Adrenal gland (tissue), 12 donors: ENCODE results near the gene NDRG2. TPM values are rescaled to one million over a fixed set of nuclear protein-coding genes. Genes with fewer than 3 reads are reported as not detected.

Source experiments
- DNase-seq, 7 donors: peaks; one replicate each; pipeline ENCODE4 v3.0.0-alpha.2; 2019 to 2020
- H3K27ac ChIP-seq, 5 donors: fragments of 200-600 bp; sonication (generic) in 4 of 5; 1 replicate in 3 of 5; 2 replicates in 2 of 5; pipeline versions ENCODE4 v1.5.1 to v1.8.0; 2016 to 2020; ENCODE audit warnings: mild to moderate bottlenecking in 1 of 5
- H3K27me3 ChIP-seq: fragments of 200-600 bp; 2 replicates; pipeline ENCODE4 v1.8.0; 2021
- H3K36me3 ChIP-seq, 2 donors: fragments of 200-600 bp; replicated peaks in 1 of 2; 1 replicate in 1 of 2; 2 replicates in 1 of 2; pipeline versions ENCODE4 v1.5.1 to v1.8.0; 2018 to 2022
- H3K4me1 ChIP-seq, 2 donors: fragments of 200-600 bp; replicated peaks in 1 of 2; 1 replicate in 1 of 2; 2 replicates in 1 of 2; pipeline versions ENCODE4 v1.5.1 to v1.8.0; 2018 to 2021
- H3K4me3 ChIP-seq, 4 donors: fragments of 200-600 bp; sonication (generic) in 3 of 4; one replicate each; pipeline ENCODE4 v1.5.1; 2016 to 2018
- H3K9me3 ChIP-seq, 3 donors: fragments of 200-600 bp; sonication (generic) in 1 of 3; replicated peaks in 1 of 3; 1 replicate in 2 of 3; 2 replicates in 1 of 3; pipeline versions ENCODE4 v1.5.1 to v1.8.0; 2016 to 2021
- CTCF ChIP-seq, 6 experiments: fragments of 450-650 bp in 4 of 6; fragments of 200-600 bp in 2 of 6; sonication (generic) in 1 of 6; IDR thresholded peaks; 1 replicate in 5 of 6; 2 replicates in 1 of 6; pipeline versions ENCODE4 v1.5.1 to v1.8.0; 2016 to 2021; ENCODE audit warnings: antibody characterized with exemption in 6 of 6, mild to moderate bottlenecking in 2 of 6, moderate library complexity in 1 of 6
- POLR2A ChIP-seq, 2 donors: fragments of 450-650 bp; IDR thresholded peaks; one replicate each; pipeline ENCODE4 v1.6.1; 2017; ENCODE audit warnings: antibody characterized with exemption in 2 of 2, mild to moderate bottlenecking in 2 of 2, moderate library complexity in 1 of 2
- WGBS, 4 donors: extraction: QIAGEN DNeasy Blood & Tissue Kit in 2 of 4; methylation state at CpG; one replicate each; pipeline versions ENCODE4 v1.1.5 to v1.1.7; 2013 to 2017; 5-methylcytosine and 5-hydroxymethylcytosine counted together
- intact Hi-C, 2 donors: fragments of 100-400 bp; cut with DNase I; formaldehyde crosslinking; loops; one replicate each; pipeline versions ENCODE4 v1.14.1 to v1.15.0; 2022 to 2023
- polyA plus RNA-seq, 3 donors: library from polyadenylated mRNA; stranded (reverse); fragments of 200-250 nt in 2 of 3; fragments of 350-450 nt in 1 of 3; fragmentation: Illumina TruSeq in 1 of 3; extraction: RNeasy Lipid Tissue Mini Kit (QIAGEN cat#74804) in 1 of 3; gene quantifications; one replicate each; pipeline ENCODE4 v1.2.3, GENCODE V29; 2013 to 2014
- total RNA-seq, 9 donors: library from RNA; depleted of rRNA in 4 of 9; stranded (reverse); fragments of >200 nt in 4 of 9; fragments of 120-200 nt in 1 of 9; fragmentation: NEBNext Ultra II Directional in 1 of 9; extraction: Animal tissue kit (Norgen Biotek cat#: 25700) in 1 of 9; gene quantifications; one replicate each; pipeline versions ENCODE4 v1.1.0 to v1.2.4, GENCODE V29; 2013 to 2023
- donor health status: healthy with polysubstance abuse.
- donor health status: Bipolar disorder and iron deficiency.
- donor health status: DM: yes; HTN: yes; CAD: no.
- donor health status: DM: no; HTN: no; CAD: no.
- donor health status: DM: no; HTN: no; CAD: no.
- donor health status: DM: yes; HTN: yes; CAD: no.

Gene NDRG2
- total and polyA plus RNA-seq, 12 donors = 116 to 1,323 (median 629) TPM

DNA sequence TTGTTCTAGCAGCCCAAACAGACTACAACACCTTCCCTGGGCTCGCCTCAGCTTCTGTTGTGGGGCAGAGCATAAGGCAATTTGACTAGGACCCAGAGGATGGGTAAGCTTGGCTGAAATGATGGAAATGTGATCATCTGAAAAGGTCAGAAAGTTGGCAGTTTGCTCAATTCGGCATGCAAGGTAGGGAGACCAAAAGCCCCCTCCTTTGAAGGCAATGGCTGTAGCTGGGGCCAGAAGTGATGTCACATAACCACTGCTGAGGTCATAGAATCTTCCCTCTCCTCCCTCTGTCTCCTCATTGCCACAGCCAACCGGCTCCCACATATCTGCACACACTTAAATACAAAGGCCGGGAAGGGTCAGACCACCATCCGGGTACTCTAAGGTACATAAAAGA lies 5.1 kb upstream of the NDRG2 start, which contains the start of gene TPPP2:
Gene TPPP2, plus strand, starts transcription at position 301 of the 400 bp plus-strand sequence. CDS start 365 bp downstream, outside the sequence.
- Histone ChIP-seq H3K36me3 (no peaks in the 10 kb centered on the region), H3K4me3 (no peak within 1 kb of the TSS), H3K27ac (no peak within 1 kb of the TSS), H3K27me3 (no peaks in the 10 kb centered on the region), H3K9me3 (no peaks in the 10 kb centered on the region), H3K4me1 (peaks cover 13 to 18% of the 10 kb centered on the region in 2 donors)
- TF ChIP-seq POLR2A (IDR thresholded peaks at IDR 0.05) (no peak), CTCF (IDR thresholded peaks at IDR 0.05) (no peak)
- 86 to 94% (median 94%) methylated on average over 5 of the region's 5 CpGs for WGBS, 4 donors
- intact Hi-C loops = no loop called here
- peak in 2 of 7 donors; percentile 7 to 13 for DNase-seq

- intact Hi-C loops = no loop called here
- Histone ChIP-seq H3K4me1 (peaks cover 33 to 38% of the 10 kb centered on the region in 2 donors), H3K27ac (peak overlapping the region; percentile 25 to 93 (median 68)), H3K4me3 (no peak overlapping the region), H3K9me3 (no peaks in the 10 kb centered on the region), H3K27me3 (no peaks in the 10 kb centered on the region), H3K36me3 (peaks cover 0 to under 1% of the 10 kb centered on the region in 2 donors)
- no peak for TF ChIP-seq POLR2A (IDR thresholded peaks at IDR 0.05)
- no peak for TF ChIP-seq CTCF (IDR thresholded peaks at IDR 0.05)
- peak; percentile 45 to 76 (median 73) for DNase-seq
- 23 to 33% (median 31%) methylated on average over 1 to 3 of the region's 3 CpGs for WGBS, 4 donors
Observed at GRCh38 chr14:21026988-21027315, 2.1 kb upstream of the NDRG2 start.

DNA sequence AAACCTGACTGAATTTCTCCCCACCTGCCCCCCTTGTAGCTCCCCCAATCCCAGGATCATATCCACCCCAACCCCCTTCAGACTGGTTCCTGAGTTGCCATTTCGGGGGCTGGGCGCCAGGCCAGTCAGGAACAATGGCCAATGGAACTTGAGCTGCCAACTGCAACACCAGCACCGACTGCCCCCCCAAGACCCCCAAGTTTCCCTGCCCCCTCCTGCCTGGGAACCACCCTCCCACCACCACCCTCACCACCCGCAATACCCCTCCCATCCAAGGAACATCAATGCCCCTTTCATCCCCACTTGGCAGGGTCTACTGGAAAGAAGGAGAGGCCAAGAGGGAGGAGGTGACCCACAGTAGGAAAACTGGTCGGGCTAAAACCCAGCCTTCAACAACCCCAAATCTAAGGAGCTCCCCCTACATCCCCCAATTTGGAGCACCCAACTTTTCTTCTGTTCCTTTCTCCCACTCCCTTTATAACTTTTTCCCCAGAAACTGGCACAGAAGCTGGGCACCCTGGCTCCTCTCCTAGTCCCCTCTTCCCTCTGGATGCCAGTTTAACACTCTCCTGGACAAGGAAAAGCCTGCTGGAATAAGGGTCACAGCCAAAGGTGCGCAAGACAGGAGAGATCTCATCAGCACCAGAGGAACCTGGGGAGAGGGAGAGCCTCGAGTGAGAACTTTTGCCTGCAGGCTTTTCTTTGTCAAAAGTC lies 1.6 kb upstream of the NDRG2 start:
- DNase-seq = no peak

More for the DNA sequence above, 1.6 kb upstream of the NDRG2 start:
- Histone ChIP-seq H3K9me3 (no peaks in the 10 kb centered on the region), H3K4me1 (peaks cover 36 to 43% of the 10 kb centered on the region in 2 donors), H3K36me3 (peaks cover 0 to 6% of the 10 kb centered on the region in 2 donors), H3K4me3 (peak overlapping the region in 1 of 4 donors; percentile 71), H3K27ac (peak overlapping the region; percentile 25 to 93 (median 68)), H3K27me3 (no peaks in the 10 kb centered on the region)
- intact Hi-C loops = no loop called here
- WGBS, 4 donors = 55 to 65% (median 63%) methylated on average over 5 to 7 of the region's 7 CpGs
- TF ChIP-seq POLR2A (IDR thresholded peaks at IDR 0.05) (peak in 1 of 2 donors; percentile 39), CTCF (IDR thresholded peaks at IDR 0.05) (no peak)
